Measurements from ENCODE around the gene PADI4. TPM values are rescaled to one million over a fixed set of nuclear protein-coding genes. Genes with fewer than 3 reads are reported as not detected.

PADI4 gene
- total and polyA plus RNA-seq, 2 of the 8 experiments (the other 6 are each of a cell fraction or from before 2014, with no cell fraction given), result 0.29 TPM; not detected in 1

DNA sequence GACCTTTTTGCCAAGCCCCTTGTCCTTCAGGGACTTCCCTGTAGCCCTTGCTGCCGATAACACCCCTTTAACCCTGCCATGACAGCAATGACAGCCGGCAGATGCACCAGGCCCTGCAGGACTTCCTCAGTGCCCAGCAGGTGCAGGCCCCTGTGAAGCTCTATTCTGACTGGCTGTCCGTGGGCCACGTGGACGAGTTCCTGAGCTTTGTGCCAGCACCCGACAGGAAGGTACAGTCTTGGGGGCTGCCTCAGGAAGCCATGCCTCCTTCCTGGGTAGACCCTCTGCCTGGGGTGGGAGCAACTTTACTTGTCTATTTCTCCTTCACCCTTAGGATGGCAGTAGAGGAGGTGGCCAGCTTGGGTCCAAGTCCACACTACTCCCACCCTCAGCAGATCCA lies 47.9 kb downstream of the PADI4 start (continued):
- TF ChIP-seq, protein P1, sequence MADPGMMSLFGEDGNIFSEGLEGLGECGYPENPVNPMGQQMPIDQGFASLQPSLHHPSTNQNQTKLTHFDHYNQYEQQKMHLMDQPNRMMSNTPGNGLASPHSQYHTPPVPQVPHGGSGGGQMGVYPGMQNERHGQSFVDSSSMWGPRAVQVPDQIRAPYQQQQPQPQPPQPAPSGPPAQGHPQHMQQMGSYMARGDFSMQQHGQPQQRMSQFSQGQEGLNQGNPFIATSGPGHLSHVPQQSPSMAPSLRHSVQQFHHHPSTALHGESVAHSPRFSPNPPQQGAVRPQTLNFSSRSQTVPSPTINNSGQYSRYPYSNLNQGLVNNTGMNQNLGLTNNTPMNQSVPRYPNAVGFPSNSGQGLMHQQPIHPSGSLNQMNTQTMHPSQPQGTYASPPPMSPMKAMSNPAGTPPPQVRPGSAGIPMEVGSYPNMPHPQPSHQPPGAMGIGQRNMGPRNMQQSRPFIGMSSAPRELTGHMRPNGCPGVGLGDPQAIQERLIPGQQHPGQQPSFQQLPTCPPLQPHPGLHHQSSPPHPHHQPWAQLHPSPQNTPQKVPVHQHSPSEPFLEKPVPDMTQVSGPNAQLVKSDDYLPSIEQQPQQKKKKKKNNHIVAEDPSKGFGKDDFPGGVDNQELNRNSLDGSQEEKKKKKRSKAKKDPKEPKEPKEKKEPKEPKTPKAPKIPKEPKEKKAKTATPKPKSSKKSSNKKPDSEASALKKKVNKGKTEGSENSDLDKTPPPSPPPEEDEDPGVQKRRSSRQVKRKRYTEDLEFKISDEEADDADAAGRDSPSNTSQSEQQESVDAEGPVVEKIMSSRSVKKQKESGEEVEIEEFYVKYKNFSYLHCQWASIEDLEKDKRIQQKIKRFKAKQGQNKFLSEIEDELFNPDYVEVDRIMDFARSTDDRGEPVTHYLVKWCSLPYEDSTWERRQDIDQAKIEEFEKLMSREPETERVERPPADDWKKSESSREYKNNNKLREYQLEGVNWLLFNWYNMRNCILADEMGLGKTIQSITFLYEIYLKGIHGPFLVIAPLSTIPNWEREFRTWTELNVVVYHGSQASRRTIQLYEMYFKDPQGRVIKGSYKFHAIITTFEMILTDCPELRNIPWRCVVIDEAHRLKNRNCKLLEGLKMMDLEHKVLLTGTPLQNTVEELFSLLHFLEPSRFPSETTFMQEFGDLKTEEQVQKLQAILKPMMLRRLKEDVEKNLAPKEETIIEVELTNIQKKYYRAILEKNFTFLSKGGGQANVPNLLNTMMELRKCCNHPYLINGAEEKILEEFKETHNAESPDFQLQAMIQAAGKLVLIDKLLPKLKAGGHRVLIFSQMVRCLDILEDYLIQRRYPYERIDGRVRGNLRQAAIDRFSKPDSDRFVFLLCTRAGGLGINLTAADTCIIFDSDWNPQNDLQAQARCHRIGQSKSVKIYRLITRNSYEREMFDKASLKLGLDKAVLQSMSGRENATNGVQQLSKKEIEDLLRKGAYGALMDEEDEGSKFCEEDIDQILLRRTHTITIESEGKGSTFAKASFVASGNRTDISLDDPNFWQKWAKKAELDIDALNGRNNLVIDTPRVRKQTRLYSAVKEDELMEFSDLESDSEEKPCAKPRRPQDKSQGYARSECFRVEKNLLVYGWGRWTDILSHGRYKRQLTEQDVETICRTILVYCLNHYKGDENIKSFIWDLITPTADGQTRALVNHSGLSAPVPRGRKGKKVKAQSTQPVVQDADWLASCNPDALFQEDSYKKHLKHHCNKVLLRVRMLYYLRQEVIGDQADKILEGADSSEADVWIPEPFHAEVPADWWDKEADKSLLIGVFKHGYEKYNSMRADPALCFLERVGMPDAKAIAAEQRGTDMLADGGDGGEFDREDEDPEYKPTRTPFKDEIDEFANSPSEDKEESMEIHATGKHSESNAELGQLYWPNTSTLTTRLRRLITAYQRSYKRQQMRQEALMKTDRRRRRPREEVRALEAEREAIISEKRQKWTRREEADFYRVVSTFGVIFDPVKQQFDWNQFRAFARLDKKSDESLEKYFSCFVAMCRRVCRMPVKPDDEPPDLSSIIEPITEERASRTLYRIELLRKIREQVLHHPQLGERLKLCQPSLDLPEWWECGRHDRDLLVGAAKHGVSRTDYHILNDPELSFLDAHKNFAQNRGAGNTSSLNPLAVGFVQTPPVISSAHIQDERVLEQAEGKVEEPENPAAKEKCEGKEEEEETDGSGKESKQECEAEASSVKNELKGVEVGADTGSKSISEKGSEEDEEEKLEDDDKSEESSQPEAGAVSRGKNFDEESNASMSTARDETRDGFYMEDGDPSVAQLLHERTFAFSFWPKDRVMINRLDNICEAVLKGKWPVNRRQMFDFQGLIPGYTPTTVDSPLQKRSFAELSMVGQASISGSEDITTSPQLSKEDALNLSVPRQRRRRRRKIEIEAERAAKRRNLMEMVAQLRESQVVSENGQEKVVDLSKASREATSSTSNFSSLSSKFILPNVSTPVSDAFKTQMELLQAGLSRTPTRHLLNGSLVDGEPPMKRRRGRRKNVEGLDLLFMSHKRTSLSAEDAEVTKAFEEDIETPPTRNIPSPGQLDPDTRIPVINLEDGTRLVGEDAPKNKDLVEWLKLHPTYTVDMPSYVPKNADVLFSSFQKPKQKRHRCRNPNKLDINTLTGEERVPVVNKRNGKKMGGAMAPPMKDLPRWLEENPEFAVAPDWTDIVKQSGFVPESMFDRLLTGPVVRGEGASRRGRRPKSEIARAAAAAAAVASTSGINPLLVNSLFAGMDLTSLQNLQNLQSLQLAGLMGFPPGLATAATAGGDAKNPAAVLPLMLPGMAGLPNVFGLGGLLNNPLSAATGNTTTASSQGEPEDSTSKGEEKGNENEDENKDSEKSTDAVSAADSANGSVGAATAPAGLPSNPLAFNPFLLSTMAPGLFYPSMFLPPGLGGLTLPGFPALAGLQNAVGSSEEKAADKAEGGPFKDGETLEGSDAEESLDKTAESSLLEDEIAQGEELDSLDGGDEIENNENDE (IDR thresholded peaks at IDR 0.05; ENCODE audit: insufficient replicate concordance, low read length), result no peak
- TF ChIP-seq, protein P2, sequence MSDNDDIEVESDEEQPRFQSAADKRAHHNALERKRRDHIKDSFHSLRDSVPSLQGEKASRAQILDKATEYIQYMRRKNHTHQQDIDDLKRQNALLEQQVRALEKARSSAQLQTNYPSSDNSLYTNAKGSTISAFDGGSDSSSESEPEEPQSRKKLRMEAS (IDR thresholded peaks at IDR 0.05), result no peak
- TF ChIP-seq TCF12 (IDR thresholded peaks at IDR 0.05; ENCODE audit: low read depth, low read length) (no peak), TEAD4 (IDR thresholded peaks at IDR 0.05; ENCODE audit: low read depth, low read length) (no peak), JUND (IDR thresholded peaks at IDR 0.05; ENCODE audit: low read length) (no peak), POU5F1 (IDR thresholded peaks at IDR 0.05; ENCODE audit: low read depth, low read length) (no peak), FOSL1 (IDR thresholded peaks at IDR 0.05; ENCODE audit: insufficient read depth, low read depth, low read length) (no peak), PHF8 (conservative IDR thresholded peaks at IDR 0.05; ENCODE audit: low read depth, low read length) (no peak), CREB1 (IDR thresholded peaks at IDR 0.05) (no peak), RFX5 (IDR thresholded peaks at IDR 0.05; ENCODE audit: borderline replicate concordance, low read depth, low read length) (no peak), MAFK (IDR thresholded peaks at IDR 0.05; ENCODE audit: low read depth, low read length) (no peak)
- TF ChIP-seq, protein P3, sequence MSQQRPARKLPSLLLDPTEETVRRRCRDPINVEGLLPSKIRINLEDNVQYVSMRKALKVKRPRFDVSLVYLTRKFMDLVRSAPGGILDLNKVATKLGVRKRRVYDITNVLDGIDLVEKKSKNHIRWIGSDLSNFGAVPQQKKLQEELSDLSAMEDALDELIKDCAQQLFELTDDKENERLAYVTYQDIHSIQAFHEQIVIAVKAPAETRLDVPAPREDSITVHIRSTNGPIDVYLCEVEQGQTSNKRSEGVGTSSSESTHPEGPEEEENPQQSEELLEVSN (IDR thresholded peaks at IDR 0.05), result no peak

Measured in H1 (cell line).